ENCODE data around the gene ZSWIM7. TPM values are rescaled to one million over a fixed set of nuclear protein-coding genes. Genes with fewer than 3 reads are reported as not detected.

Gene ZSWIM7
- total and polyA plus RNA-seq, 2 experiments from 2014 or later, result 16.3 to 50.4 TPM

GRCh38 chr17:15963670-15964110 lies 35.8 kb downstream of the ZSWIM7 start:
- ATAC-seq (no peak), DNase-seq (ENCODE audit: low spot score) (no peak)
- H3K4me3 Mint-ChIP-seq, result no peak overlapping the region

GRCh38 chr17:15958484-15958854 lies 41.0 kb downstream of the ZSWIM7 start:
- Mint-ChIP-seq H3K4me3 (no peak overlapping the region), H3K27me3 (ENCODE audit: insufficient read depth, low read depth, poor library complexity) (peaks cover 7% of the 10 kb centered on the region), H3K36me3 (ENCODE audit: low read depth) (no peaks in the 10 kb centered on the region; the same call in 2 of the 3 replicates), H3K4me1 (peaks cover 28% of the 10 kb centered on the region), H3K9me3 (no peaks in the 10 kb centered on the region), H3K27ac (no peak overlapping the region)
- Histone ChIP-seq H3K27ac (ENCODE audit: low read depth) (no peak overlapping the region), H3K4me1 (ENCODE audit: insufficient read depth) (peaks cover 7% of the 10 kb centered on the region; the same call in 1 of the 2 replicates), H3K36me3 (ENCODE audit: insufficient read depth) (no peaks in the 10 kb centered on the region), H3K4me2 (no peak overlapping the region), H4K20me1 (replicated peaks; ENCODE audit: insufficient read depth) (no peaks in the 10 kb centered on the region), H3K27me3 (ENCODE audit: insufficient read depth) (no peaks in the 10 kb centered on the region), H3K79me2 (replicated peaks; ENCODE audit: insufficient read depth) (no peaks in the 10 kb centered on the region), H3K4me3 (no peak overlapping the region), H3K9me2 (ENCODE audit: insufficient read depth) (no peaks in the 10 kb centered on the region), H3F3A (replicated peaks; ENCODE audit: low read depth) (no peaks in the 10 kb centered on the region), H2AFZ (no peak overlapping the region)
- no peak for ATAC-seq
- no peak for DNase-seq (ENCODE audit: low spot score)
- no peak for TF ChIP-seq CTCF (conservative IDR thresholded peaks at IDR 0.05; ENCODE audit: low read depth in 2 of 2)
- TF ChIP-seq ZNF114 (CRISPR knock-in tag; IDR thresholded peaks at IDR 0.05), result no peak
- TF ChIP-seq EZH2phosphoT487 (IDR thresholded peaks at IDR 0.05; ENCODE audit: unreplicated experiment), result no peak
- no peak for TF ChIP-seq ZNF462 (CRISPR knock-in tag; IDR thresholded peaks at IDR 0.05)
- TF ChIP-seq CREB1 (CRISPR knock-in tag; IDR thresholded peaks at IDR 0.05; ENCODE audit: low read depth), result no peak

More at GRCh38 chr17:15963670-15964110, 35.8 kb downstream of the ZSWIM7 start:
- Mint-ChIP-seq H3K27me3 (ENCODE audit: insufficient read depth, low read depth, poor library complexity) (peaks cover 11% of the 10 kb centered on the region), H3K27ac (no peak overlapping the region), H3K9me3 (no peaks in the 10 kb centered on the region), H3K36me3 (ENCODE audit: low read depth) (no peaks in the 10 kb centered on the region; the same call in 2 of the 3 replicates), H3K4me1 (peaks cover 36% of the 10 kb centered on the region)
- H3K27ac ChIP-seq (ENCODE audit: low read depth), result no peak overlapping the region
- no peak overlapping the region for H3K4me2 ChIP-seq
- H3K4me1 ChIP-seq (ENCODE audit: insufficient read depth), result peaks cover 22% of the 10 kb centered on the region
- H2AFZ ChIP-seq, result no peak overlapping the region
- no peaks in the 10 kb centered on the region for H3K27me3 ChIP-seq (ENCODE audit: insufficient read depth)
- no peaks in the 10 kb centered on the region for H4K20me1 ChIP-seq (replicated peaks; ENCODE audit: insufficient read depth)
- H3K9me2 ChIP-seq (ENCODE audit: insufficient read depth), result 0 out of 2 replicates have a peak, but pooled peaks cover 7% of the 10 kb centered on the region
- no peak overlapping the region for H3K4me3 ChIP-seq
- no peak for TF ChIP-seq JUNB (IDR thresholded peaks at IDR 0.05; ENCODE audit: unreplicated experiment)
- no peak for TF ChIP-seq ZNF114 (CRISPR knock-in tag; IDR thresholded peaks at IDR 0.05)
- no peak for TF ChIP-seq NANOG (IDR thresholded peaks at IDR 0.05; ENCODE audit: borderline replicate concordance)
- TF ChIP-seq ZNF331 (CRISPR knock-in tag; IDR thresholded peaks at IDR 0.05; ENCODE audit: low read depth), result no peak
- no peak for TF ChIP-seq ETS1 (IDR thresholded peaks at IDR 0.05)
- TF ChIP-seq EZH2 (IDR thresholded peaks at IDR 0.05; ENCODE audit: low read depth, unreplicated experiment), result no peak
- peaks cover 12% of the 10 kb centered on the region for H3F3A ChIP-seq (replicated peaks; ENCODE audit: low read depth)
- no peaks in the 10 kb centered on the region for H3K36me3 ChIP-seq (ENCODE audit: insufficient read depth)
- no peaks in the 10 kb centered on the region; the same call in 1 of the 2 replicates for H3K79me2 ChIP-seq (replicated peaks; ENCODE audit: insufficient read depth)
